GM10266 (cell line): ENCODE data around the gene CYSLTR2.

Experiments
- DNase-seq: peaks from one replicate; pipeline ENCODE4 v3.0.0; 2012; ENCODE audit errors: extremely low spot score
- TF ChIP-seq, protein P1 (sequence below): IDR thresholded peaks from 2 replicates; pipeline ENCODE4 v1.5.1; 2012; ENCODE audit warnings: mild to moderate bottlenecking, low read depth; ENCODE audit not compliant: control insufficient read depth, insufficient read depth; ENCODE audit errors: missing control alignments

CYSLTR2 gene

DNA sequence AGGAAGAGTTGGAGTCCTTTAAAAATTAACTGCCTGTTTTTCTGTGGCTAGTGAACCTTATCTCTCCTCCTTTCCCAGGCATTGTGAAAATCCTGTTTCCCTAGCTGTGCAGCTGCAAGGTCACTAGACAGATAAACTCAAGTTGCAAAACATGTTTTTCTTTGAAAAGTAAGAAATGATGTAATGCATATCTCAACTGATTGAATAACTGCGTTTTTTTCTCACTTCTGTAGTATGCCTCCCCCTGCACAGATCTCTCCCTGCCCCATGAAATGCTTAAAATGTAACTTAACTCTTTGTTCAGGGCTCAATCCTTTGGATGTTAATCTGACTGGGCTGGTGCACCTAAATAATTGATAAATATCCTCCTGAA is 27.7 kb upstream of the CYSLTR2 start:
- no peak for DNase-seq
- TF ChIP-seq, protein P1, sequence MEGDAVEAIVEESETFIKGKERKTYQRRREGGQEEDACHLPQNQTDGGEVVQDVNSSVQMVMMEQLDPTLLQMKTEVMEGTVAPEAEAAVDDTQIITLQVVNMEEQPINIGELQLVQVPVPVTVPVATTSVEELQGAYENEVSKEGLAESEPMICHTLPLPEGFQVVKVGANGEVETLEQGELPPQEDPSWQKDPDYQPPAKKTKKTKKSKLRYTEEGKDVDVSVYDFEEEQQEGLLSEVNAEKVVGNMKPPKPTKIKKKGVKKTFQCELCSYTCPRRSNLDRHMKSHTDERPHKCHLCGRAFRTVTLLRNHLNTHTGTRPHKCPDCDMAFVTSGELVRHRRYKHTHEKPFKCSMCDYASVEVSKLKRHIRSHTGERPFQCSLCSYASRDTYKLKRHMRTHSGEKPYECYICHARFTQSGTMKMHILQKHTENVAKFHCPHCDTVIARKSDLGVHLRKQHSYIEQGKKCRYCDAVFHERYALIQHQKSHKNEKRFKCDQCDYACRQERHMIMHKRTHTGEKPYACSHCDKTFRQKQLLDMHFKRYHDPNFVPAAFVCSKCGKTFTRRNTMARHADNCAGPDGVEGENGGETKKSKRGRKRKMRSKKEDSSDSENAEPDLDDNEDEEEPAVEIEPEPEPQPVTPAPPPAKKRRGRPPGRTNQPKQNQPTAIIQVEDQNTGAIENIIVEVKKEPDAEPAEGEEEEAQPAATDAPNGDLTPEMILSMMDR: no peak

DNA sequence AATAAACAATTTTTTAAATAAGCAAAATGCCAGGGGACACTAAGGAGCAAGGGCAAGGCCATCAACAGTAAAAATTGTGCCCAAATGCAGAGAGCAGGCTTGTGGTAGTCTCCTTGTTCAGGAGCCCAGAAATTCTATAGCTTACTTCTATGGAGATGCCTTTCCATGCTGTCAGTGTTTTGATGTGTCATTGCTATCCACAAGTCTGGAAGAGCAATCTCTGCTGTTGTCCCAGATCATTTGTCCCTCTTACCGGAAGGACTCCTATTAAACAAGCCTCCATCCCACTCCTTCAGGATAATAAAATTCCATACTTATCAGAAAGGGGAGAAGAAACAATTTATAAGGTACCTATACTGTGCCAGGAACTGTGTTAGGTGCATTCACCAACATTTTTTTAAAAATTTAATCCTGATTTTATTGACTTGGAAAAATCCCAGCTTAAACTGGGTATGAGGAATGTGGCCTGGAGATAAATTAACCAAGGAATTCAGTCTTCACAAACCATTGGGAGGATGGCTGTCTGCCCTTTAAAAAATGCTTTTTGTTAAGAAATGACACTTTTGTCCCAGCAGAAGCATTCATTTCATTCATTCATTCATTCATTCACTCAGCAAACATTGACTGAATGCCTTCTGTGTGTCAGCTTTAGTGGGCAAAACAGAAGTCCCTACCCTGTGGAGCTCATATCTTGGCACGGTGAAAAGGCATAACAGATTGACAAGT is 26.8 kb upstream of the CYSLTR2 start:
- TF ChIP-seq, protein P1: no peak
- DNase-seq: no peak

DNA sequence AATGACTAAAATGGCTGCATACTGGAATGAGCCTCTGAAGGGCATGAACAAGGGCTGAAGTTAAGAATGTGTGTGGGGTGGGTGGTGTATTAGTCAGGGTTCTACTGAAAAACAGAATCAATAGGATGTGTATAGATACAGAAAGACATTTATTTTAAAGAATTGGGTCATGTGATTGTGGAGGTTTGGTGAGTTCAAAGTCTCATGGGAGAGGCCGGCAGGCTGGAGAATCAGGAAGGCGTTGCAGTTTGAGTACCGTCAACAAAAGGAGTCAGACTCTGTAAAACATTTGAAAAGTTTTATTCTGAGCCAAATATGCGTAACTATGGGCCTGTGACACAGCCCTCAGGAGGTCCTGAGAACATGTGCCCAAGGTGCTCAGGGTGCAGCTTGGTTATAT is 24.5 kb upstream of the CYSLTR2 start:
- TF ChIP-seq, protein P1: no peak
- DNase-seq: no peak

DNA sequence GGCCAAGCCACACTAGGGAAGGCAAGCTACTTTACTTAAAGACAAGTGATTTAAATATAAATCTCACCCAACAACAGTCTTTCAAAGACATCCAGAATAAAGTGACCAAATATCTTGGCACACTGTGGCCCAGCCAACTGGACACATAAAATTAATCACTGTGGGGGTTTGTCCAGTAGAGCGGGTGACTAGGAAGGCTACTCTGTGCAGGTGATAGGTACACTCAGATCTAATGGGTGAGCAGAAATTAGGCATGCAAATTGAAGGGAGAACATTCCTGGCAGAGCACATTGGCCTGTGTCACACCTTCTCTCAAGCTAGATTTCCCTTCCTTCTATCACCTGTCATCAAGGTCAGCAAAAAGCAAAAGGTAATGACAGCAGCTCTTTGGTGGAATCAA is 23.4 kb upstream of the CYSLTR2 start:
- DNase-seq: no peak
- TF ChIP-seq, protein P1: no peak

DNA sequence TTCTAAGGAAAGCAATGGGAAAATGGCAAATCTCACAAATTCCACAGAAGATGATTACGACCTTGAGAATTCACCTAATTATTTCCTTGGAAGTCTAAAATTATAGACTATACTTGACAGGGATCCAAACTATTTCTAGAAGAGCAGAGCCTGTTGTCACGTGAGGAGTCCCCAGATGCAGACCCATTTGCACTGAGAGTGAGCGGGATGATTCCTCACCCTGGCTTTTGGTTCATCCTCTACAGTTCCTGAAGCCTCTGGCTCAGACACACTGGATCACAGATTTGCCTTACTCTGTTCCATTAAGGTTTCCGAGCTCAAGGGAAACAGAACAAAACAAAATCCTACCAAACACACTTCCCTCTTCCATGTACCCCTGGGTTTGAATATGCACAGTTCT is 23.0 kb upstream of the CYSLTR2 start:
- DNase-seq: no peak
- TF ChIP-seq, protein P1: no peak

DNA sequence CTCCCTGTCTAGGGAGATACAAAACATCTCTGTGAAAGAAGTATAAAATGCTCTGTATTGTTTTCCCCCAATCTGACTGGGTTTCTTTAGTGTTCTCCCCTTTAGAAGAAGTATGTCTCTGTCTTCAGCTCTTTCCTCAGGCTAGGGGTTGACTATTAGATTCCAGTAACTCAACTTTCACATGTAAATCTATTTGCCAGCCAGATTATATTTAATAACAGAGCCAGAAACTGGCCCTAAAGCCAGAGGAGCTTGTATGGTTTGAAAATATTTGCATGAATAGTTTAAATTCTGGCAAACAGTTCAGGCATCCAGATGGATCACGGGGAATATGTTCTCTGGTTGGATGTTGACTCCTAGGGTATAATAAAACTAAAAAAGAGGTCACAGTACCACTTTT is 22.3 kb upstream of the CYSLTR2 start:
- DNase-seq: no peak
- TF ChIP-seq, protein P1: no peak

DNA sequence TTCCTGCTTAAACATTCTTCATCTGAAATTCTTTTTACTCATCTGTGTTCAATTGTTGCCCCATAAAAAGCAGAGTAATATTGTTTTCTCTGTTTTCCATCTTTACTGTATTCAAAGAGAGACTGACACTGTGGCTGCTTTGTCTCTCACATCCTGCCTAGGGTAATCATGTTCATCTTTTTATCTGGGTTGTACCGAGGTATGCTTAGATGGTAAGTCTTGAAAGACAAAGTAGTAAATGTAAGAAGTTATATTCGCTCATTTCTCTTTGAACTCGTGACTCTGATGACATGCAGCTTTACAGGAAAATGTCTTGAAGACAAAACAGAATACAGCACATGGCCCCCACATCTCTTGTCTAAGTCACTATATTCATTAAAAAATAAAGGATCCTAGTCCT is 20.0 kb upstream of the CYSLTR2 start:
- TF ChIP-seq, protein P1: no peak
- DNase-seq: no peak
